GM23248 (cell line): ENCODE measurements around the gene POLR3A.

Source experiments
- EZH2 ChIP-seq: fragments of 200-600 bp; sonication (generic); IDR thresholded peaks from 2 replicates; pipeline ENCODE4 v1.6.1; 2018; ENCODE audit warnings: antibody characterized with exemption, mild to moderate bottlenecking; ENCODE audit not compliant: insufficient read depth, poor library complexity, severe bottlenecking
- EZH2phosphoT487 ChIP-seq: fragments of 200-600 bp; sonication (generic); IDR thresholded peaks from 2 replicates; pipeline ENCODE4 v1.6.1; 2018; ENCODE audit warnings: antibody characterized with exemption, moderate library complexity, mild to moderate bottlenecking, low read depth; ENCODE audit not compliant: insufficient read depth

DNA sequence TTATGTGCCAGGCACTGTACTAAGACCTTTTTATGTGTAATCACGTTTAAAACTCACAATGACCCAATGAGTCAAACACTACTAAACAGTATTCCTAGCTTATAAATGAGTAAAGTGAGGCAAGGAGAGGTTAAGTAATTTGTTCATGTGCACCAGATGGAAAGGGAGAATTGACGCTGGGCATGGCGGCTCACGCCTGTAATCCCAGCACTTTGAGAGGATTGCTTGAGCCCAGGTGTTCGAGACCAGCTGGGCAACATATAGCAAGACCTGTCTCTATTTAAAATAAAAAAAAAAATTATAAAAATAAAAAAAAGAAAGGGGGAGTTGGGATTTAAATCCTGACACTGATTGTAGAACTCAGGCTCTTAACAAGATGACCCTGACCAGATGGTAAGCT is 56.0 kb downstream of the POLR3A start:
- TF ChIP-seq EZH2phosphoT487 (no peak), EZH2 (no peak)
